Measurements from ENCODE around the gene TRMT2A.

Gene TRMT2A

DNA sequence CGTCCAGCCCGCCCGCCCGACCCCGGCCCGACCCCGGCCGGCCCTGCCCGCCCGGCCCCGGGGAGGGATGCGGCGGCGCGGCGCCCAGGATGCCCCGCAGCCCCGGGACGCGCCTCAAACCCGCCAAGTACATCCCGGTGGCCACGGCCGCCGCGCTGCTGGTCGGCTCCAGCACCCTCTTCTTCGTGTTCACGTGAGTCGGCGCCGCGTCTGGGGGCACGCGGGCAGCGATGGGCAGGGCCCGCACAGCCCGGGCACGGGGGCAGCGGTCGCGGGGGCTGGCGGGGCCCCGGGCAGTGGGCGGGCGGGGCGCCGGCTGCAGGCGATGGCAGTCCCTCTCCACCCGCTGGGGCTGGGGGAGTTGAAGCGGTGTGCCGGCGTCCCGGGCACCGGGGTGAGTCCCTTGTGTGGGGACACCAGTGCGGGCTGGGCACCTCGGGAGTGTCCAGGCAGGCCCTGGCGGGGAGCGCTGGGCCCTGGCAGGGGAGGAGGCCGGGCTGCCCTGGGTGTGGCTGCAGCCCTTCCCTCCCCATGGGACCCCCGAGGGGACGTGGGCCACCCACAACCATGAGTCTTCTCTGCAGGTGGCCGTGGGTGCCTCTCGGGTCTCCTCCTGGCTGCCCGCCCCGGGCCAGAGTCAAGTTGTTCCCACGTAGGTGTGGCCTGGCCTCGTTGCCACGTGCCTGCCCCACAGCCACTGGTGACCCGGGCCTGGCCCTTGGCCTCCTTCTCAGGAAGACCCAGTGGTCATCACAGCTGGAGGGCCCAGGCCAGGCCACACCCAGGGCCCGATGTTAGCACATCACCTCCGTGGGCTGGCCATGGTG is 15.0 kb upstream of the TRMT2A start:
- no peak for DNase-seq

GRCh38 chr22:20131597-20131858 is 14.5 kb upstream of the TRMT2A start, which contains the start of gene ZDHHC8:
TSS of gene ZDHHC8 (plus strand) at chr22:20131804. CDS start at chr22:20131948, 144 bp downstream.
- no peak for DNase-seq

- DNase-seq: peak; percentile 57
Measured at GRCh38 chr22:20130731-20131596, 13.9 kb upstream of the TRMT2A start.

- DNase-seq: peak; percentile 33
Measured at GRCh38 chr22:20130319-20130718, 13.3 kb upstream of the TRMT2A start.

DNA sequence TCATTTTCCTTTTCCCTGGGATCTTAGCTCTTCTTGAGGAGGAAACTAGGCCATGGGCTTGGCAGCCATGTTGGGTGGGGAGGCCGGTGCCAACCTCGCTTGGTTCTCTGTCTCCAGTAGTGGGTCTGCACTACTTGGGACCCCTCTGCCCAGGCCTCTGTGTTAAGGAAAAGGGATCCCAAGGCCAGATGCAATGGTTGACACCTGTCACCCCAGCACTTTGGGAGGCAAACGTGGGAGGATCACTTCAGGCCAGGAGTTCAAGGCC is 12.7 kb upstream of the TRMT2A start:
- no peak for DNase-seq

GRCh38 chr22:20128902-20129746 is 12.1 kb upstream of the TRMT2A start:
- DNase-seq: peak; percentile 32

DNA sequence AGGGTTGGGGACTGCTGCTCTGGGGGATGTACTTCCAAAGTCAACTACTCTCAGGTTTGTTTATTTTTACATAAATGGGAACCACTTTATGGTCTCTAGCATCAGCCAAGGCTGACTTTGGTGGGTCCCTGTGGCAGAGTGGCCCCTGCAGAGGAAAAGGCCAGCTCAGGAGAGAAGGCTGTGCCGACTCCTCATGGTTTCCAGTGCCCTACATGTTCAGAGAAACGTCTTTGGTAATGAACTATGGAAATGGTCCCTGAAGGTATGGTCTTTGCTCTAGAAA is 11.5 kb upstream of the TRMT2A start:
- no peak for DNase-seq

GRCh38 chr22:20127869-20128618 is 11.0 kb upstream of the TRMT2A start:
- DNase-seq: no peak

GRCh38 chr22:20127318-20127868 is 10.4 kb upstream of the TRMT2A start:
- no peak for DNase-seq

DNA sequence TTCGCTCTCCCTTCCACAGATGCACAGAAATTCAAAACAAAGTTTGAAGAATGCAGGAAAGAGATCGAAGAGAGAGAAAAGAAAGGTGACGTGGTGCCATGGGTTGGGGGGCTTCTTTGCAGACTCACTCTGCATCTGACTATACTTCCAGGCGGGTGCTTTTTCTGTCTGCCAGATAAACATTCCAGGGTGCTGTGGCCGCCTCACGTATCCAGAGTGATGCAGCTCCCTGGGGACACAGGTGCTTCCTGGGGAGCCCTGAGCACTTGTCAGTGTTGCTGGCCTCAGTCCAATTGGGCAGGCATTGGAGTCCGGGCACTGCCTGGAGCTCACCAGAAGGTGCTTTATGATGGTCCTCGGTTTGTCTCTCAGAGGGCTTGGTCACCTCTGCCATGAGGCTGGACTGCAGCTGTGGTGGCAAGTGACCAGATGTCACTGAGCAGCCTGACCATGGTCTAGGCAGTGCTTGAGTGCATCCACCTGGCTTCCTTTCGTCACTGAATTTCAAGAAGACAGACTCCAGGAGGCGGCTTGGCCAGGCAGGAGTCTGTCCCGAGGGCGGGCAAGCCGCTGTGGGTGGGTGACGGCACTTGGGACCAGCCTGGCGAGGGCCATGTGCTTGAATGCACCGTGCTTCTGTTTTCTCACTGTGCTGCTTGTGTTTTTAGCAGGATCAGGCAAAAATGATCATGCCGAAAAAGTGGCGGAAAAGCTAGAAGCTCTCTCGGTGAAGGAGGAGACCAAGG is 9.4 kb upstream of the TRMT2A start:
- no peak for DNase-seq

- no peak for DNase-seq
Measured at GRCh38 chr22:20125201-20126174, 8.5 kb upstream of the TRMT2A start.

DNA sequence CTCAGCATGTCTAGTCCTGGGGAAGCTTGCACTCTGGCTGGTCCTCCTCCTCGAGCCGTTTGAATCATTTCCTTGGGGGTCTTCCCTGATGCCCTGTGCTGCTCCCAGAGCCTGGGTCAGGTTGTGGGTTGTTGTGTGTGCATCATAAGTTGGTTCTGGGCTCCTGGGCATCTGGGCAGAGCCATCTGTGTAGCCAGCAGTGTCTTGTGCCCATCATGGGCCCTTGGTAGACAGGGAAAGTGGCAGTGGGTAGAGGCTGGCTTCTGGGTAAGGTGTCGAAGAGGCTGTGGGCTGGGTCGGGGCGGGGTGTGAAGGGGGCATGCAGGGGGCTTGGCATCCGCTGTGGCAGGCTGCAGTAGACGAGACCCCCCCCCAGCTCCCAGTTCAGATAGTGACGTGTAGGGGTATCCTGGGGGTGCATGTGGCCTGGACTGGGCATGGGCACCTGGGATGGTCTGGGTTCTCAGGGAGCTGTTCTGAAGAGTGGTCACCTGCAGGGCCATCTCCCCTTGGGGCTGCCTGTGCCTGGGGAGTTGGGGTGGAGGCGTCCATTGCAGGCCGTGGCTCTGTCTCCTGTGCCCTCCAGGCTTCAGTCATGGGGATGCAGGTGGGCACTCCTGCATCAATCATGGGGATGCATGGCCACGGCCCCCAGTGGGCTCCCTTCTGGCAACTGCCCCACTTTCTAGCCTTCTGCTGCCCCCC is 7.2 kb upstream of the TRMT2A start:
- DNase-seq: no peak

- DNase-seq: no peak
Measured at GRCh38 chr22:20123366-20124082, 6.5 kb upstream of the TRMT2A start.

GRCh38 chr22:20121856-20122415 is 4.9 kb upstream of the TRMT2A start:
- DNase-seq: no peak

- DNase-seq: no peak
Measured at GRCh38 chr22:20118300-20119020, 1.4 kb upstream of the TRMT2A start.

- no peak for DNase-seq
Measured at GRCh38 chr22:20117633-20118299, 740 bp upstream of the TRMT2A start.

DNA sequence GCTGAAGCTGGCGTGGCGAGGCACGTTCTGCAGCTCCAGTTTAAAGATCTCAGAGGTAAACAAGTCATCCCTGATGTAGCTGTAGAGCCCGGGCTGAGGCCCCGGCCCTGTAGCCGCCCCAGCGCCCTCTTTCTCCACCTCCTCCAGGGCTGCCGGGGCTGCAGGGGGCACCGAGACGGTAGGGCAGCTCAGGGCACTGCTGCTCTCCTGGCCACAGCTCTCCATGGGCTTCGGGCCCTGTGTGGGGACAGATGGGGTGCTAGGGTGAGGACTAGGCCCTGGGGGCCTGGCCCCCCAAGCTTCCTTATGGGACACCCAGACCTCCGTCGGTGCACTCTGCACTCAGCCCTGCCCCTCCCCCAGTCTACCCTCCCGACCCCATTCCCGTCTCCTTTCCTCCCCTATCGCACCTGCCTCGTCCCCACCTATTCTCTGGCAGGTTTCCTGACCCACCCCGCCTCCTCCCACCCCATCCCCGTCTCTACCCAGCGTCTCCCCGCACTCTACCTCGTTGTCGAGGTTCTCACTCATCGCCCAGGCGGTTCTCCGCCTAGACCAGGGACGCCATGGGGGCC is 563 bp downstream of the TRMT2A start:
- no peak for DNase-seq
